HepG2 (cell line): Measurements from ENCODE around the gene LRRC45. TPM values are rescaled to one million over a fixed set of nuclear protein-coding genes. Genes with fewer than 3 reads are reported as not detected.
A peak's percentile ranks its signal among the peaks of the same experiment; 100 is the strongest.

Experiments used
- ETS1 ChIP-seq: sonication (generic); formaldehyde crosslinking; IDR thresholded peaks from 2 replicates; pipeline ENCODE4 v1.4.0; 2020; ENCODE audit warnings: missing genetic modification reagents
- EZH2 ChIP-seq: conservative IDR thresholded peaks from 2 replicates; pipeline ENCODE4 v1.6.1; 2012; ENCODE audit warnings: mild to moderate bottlenecking, low read depth, low read length, moderate library complexity
- NFKB2 ChIP-seq: sonication (generic); formaldehyde crosslinking; IDR thresholded peaks from 2 replicates; pipeline ENCODE4 v1.4.0; 2020; ENCODE audit warnings: missing genetic modification reagents, borderline replicate concordance
- NKX3-1 ChIP-seq: sonication (generic); formaldehyde crosslinking; IDR thresholded peaks from 2 replicates; pipeline ENCODE4 v1.5.0; 2020; ENCODE audit warnings: missing genetic modification reagents
- PTBP1 ChIP-seq: fragments of 200-400 bp; formaldehyde crosslinking; IDR thresholded peaks from 2 replicates; pipeline ENCODE4 v1.6.1; 2018; ENCODE audit warnings: low read length, low read depth; ENCODE audit not compliant: poor library complexity, severe bottlenecking
- SMARCE1 ChIP-seq: fragments of 450-650 bp; IDR thresholded peaks from 2 replicates; pipeline ENCODE4 v1.6.1; 2017; ENCODE audit warnings: borderline replicate concordance
- SUZ12 ChIP-seq: fragments of 150-350 bp; IDR thresholded peaks from 2 replicates; pipeline ENCODE4 v1.6.1; 2014; ENCODE audit warnings: low read depth, low read length
- TFE3 ChIP-seq: IDR thresholded peaks from 2 replicates; pipeline ENCODE4 v1.6.1; 2016
- ZBTB3 ChIP-seq: sonication (generic); formaldehyde crosslinking; IDR thresholded peaks from 2 replicates; pipeline ENCODE4 v1.4.0; 2020; ENCODE audit warnings: low read depth, mild to moderate bottlenecking, moderate library complexity, missing genetic modification reagents, borderline replicate concordance
- ZGPAT ChIP-seq: IDR thresholded peaks from 2 replicates; pipeline ENCODE4 v1.6.1; 2016; ENCODE audit warnings: mild to moderate bottlenecking
- ZNF232 ChIP-seq: sonication (generic); formaldehyde crosslinking; IDR thresholded peaks from 2 replicates; pipeline ENCODE4 v1.4.0; 2020; ENCODE audit warnings: missing genetic modification reagents, borderline replicate concordance
- ZNF33B ChIP-seq: sonication (generic); formaldehyde crosslinking; IDR thresholded peaks from 2 replicates; pipeline ENCODE4 v1.5.1; 2020; ENCODE audit warnings: mild to moderate bottlenecking, missing genetic modification reagents
- ZNF546 ChIP-seq: sonication (generic); formaldehyde crosslinking; conservative IDR thresholded peaks from 2 replicates; pipeline ENCODE4 v1.8.1; 2023; ENCODE audit warnings: mild to moderate bottlenecking, missing genetic modification reagents
- ZNF597 ChIP-seq: sonication (generic); formaldehyde crosslinking; IDR thresholded peaks from 2 replicates; pipeline ENCODE4 v1.5.0; 2020; ENCODE audit warnings: missing genetic modification reagents
- ZNF609 ChIP-seq: sonication (generic); formaldehyde crosslinking; IDR thresholded peaks from 2 replicates; pipeline ENCODE4 v1.4.0; 2020; ENCODE audit warnings: mild to moderate bottlenecking, missing genetic modification reagents, borderline replicate concordance
- ZNF781 ChIP-seq: sonication (generic); formaldehyde crosslinking; IDR thresholded peaks from 2 replicates; pipeline ENCODE4 v1.5.1; 2020; ENCODE audit warnings: borderline replicate concordance, mild to moderate bottlenecking, missing genetic modification reagents; ENCODE audit errors: not compliant biosample characterization
- ZNF839 ChIP-seq: sonication (generic); formaldehyde crosslinking; IDR thresholded peaks from 2 replicates; pipeline ENCODE4 v1.4.0; 2020; ENCODE audit warnings: missing genetic modification reagents, mild to moderate bottlenecking, borderline replicate concordance
- polyA plus RNA-seq, 8 experiments: library from polyadenylated mRNA; depleted of rRNA in 3 of 8; stranded (reverse) in 7 of 8; unstranded in 1 of 8; fragments of >200 nt; fragmentation: Illumina TruSeq in 4 of 8; extraction: Trizol in 4 of 8; gene quantifications; 2 replicates each; pipeline versions ENCODE4 v1.2.1 to v1.2.3, GENCODE V29; 2011 to 2016; ENCODE audit warnings: low read depth in 4 of 8, missing spikeins in 1 of 8, mixed read lengths in 1 of 8; ENCODE audit not compliant: insufficient read depth in 1 of 8
- total RNA-seq, 5 experiments: library from RNA; depleted of rRNA; stranded (reverse); fragments of >200 nt; fragmentation: Illumina TruSeq; extraction: Trizol; gene quantifications; 2 replicates each; pipeline ENCODE4 v1.2.3, GENCODE V29; 2016; ENCODE audit warnings: low read depth in 1 of 5

The LRRC45 gene
- total and polyA plus RNA-seq, 2 of the 13 experiments (the other 11 are each of a cell fraction or from before 2014, with no cell fraction given): 11.6 to 48.1 TPM

GRCh38 chr17:81976332-81977210 lies 46.5 kb upstream of the LRRC45 start (continued):
- peak; percentile 36 for TF ChIP-seq TFE3 (CRISPR knock-in tag)
- TF ChIP-seq ZBTB3 (CRISPR knock-in tag): peak; percentile 36; the same call in 1 of the 2 replicates
- TF ChIP-seq ETS1 (CRISPR knock-in tag): no peak; the same call in 1 of the 2 replicates
- TF ChIP-seq EZH2: no peak
- TF ChIP-seq ZNF33B (CRISPR knock-in tag): 0 out of 2 replicates have a peak, but pooled peaks have one; percentile 9
- no peak for TF ChIP-seq PTBP1
- peak; percentile 1; the same call in 1 of the 2 replicates for TF ChIP-seq ZGPAT (CRISPR knock-in tag)
- TF ChIP-seq ZNF609 (CRISPR knock-in tag): peak; percentile 52; the same call in 1 of the 2 replicates
- no peak for TF ChIP-seq SMARCE1
- TF ChIP-seq SUZ12: no peak
- TF ChIP-seq ZNF232 (CRISPR knock-in tag): no peak
- TF ChIP-seq NFKB2 (CRISPR knock-in tag): peak; percentile 87
- TF ChIP-seq NKX3-1: peak; percentile 0; the same call in 1 of the 2 replicates
- TF ChIP-seq ZNF597 (CRISPR knock-in tag): 0 out of 2 replicates have a peak, but pooled peaks have one; percentile 3
- no peak; the same call in 1 of the 2 replicates for TF ChIP-seq ZNF546 (CRISPR knock-in tag)
- TF ChIP-seq ZNF781: no peak
- TF ChIP-seq ZNF839 (CRISPR knock-in tag): no peak
